DMS 273 (cell line): ENCODE data around the gene KLK5.

ENCODE experiments used
- DNase-seq: peaks from one replicate; lab custom pipeline; 2025; ENCODE audit not compliant: unreplicated experiment; lab: John Stamatoyannopoulos, UW

Gene KLK5

DNA sequence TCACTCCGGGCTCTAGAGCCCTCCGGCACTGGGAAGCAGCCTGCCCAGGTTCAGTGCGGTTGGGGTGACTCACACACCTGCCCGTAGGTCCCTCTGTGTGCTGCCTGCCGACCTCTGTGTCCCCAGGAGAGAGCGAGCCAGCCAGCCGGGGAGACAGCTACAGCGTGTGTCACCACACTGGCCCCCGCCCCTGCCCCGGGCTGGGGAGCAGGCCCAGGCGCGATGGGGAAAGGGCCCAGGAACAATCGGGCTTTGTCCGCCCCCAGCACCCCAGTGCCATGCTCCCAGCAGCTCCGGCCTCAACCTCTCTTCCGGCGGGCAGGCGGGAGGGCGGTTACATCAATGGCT is 16.5 kb upstream of the KLK5 start, which contains the start of gene KLK6:
Gene KLK6 (minus strand): TSS at position 179 of the 348 bp plus-strand sequence. CDS start 1,487 bp downstream, outside the sequence.
- DNase-seq, result no peak

DNA sequence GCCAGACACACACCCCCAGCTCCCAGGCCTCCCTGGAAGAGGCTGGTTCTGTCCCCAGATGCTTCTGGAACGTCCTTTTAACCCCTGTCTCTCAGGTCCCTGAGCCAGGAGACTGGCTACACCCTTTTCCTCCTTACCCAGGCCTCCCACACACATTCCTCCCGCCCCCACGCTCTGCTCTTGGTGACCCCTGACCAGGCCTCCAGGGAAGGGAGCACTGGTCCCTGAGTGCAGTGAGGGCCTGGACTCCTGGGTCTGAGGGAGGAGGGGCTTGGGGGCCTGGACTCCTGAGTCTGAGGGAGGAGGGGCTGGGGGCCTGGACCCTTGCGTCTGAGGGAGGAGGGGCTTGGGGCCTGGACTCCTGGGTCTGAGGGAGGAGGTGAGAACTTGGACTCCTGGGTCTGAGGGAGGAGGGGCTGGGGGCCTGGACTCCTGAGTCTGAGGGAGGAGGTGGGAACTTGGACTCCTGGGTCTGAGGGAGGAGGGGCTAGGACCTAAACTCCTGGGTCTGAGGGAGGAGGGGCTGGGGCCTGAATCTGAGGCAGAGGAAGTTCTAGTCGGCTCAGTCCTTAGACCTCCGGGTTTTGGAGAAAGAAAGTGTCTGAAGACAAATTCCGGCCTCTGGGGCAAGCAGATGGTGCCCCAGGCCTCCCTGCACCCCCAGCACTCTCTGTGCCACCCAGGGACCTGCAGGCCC is 16.0 kb upstream of the KLK5 start:
- DNase-seq, result no peak

DNA sequence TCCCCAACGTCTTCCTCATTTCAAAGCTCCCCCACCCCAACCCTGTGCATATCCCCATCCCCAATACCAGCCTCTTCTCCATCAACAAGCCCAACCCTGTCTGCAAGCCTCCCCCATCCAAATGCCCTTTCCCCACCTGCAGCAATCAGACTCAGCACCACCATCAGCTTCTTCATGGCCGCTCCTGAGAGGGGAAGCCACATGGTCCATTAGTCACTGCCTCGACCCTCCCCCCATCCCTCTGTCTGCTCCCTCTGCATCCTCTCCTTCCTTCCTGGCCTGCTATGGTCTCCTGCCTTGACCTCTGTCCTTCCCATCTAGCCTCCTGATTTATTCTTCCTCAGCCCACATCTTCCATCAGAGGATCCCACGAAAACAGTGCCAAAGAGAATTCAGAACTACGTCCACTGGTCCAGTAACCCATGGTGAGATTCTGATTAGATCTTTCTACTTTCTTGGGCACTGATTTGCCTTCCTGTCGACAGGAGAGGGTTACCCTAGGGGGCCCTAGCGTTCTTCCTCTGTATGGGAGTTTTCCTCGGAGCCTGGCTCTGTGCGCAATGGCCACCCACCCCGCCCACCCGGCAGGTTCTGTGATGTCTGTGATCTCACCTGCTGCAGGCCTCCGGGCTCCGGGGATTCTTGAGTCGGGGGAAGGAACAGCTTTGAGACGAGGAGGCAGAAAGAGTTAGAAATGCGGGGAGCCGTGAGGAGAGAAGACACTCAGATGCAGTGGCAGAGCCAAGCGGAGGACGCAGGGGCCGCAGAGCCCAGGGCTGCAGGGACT is 15.3 kb upstream of the KLK5 start:
- DNase-seq, result no peak

DNA sequence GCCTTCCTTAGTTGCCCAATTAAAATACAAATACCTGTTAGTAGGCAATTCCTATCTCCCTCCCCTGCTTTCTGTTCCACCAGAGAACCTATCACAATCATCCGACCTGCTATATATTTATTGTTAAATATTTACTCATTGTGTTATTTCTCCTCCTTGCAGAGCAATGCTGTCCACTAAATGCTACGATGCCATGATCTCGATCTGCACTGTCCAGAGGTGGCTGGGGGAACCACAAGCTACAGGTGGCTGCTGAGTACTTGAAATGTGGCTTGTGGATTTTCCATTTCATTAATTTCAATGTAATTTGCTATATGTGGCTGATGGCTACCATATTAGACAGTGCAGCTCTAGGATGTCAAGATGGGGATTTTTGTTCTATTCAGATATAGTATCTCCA is 11.4 kb upstream of the KLK5 start:
- DNase-seq, result no peak

- DNase-seq, result no peak
These were observed 10.5 kb upstream of the KLK5 start for GRCh38 chr19:50963381-50963780.

- no peak for DNase-seq
These were observed 9.4 kb upstream of the KLK5 start for GRCh38 chr19:50962245-50962644.

GRCh38 chr19:50959731-50960500 is 7.1 kb upstream of the KLK5 start:
- peak; percentile 16 for DNase-seq

- no peak for DNase-seq
These were observed 4.7 kb upstream of the KLK5 start for GRCh38 chr19:50957587-50957986.

- no peak for DNase-seq
These were observed 3.0 kb downstream of the KLK5 start for GRCh38 chr19:50949861-50950260.

- DNase-seq, result no peak
These were observed 5.7 kb downstream of the KLK5 start for GRCh38 chr19:50947123-50947522.

- DNase-seq, result no peak
These were observed 8.0 kb downstream of the KLK5 start for GRCh38 chr19:50944795-50945194.

GRCh38 chr19:50943074-50943828 is 9.6 kb downstream of the KLK5 start:
- no peak for DNase-seq

DNA sequence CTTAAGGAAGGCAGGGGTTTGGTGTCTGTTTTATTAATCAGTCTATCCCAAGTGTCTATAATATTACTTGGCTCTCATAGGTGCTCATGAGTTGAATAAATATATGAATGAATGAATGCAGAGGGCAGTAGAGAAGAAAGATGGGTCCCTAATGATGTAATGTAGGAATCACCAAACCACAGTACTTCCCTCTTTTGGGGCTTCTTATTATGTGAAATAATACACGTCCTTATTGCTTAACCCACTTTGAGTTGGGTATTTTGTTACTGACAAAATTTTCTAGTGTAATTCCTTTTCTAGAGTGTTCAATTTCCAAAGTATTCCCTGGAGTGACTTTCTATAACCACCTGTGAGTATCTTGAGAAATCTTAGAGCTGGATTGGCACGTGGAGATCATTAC is 13.2 kb downstream of the KLK5 start:
- DNase-seq, result no peak

DNA sequence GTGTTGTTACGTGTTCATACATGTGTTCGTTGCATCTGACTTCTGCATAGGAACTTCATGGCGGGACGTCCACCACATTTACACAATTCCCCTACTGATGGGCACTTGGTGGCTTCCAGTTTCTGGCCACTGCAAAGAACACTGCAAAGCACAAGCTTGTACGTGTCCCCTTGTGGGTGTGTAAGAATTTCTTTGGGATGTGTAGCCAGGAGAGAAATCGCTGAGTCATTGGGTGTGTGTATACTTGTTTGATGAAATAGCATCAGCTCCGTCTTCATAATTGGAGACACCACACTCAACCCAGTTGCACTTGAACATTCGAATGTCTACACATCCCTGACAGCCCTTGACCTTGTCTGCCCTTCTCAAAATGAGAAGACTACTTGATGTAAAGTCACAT is 19.2 kb downstream of the KLK5 start:
- DNase-seq, result no peak

GRCh38 chr19:50932690-50933083 is 20.2 kb downstream of the KLK5 start:
- DNase-seq, result no peak

GRCh38 chr19:50932018-50932689 is 20.7 kb downstream of the KLK5 start:
- DNase-seq, result no peak

DNA sequence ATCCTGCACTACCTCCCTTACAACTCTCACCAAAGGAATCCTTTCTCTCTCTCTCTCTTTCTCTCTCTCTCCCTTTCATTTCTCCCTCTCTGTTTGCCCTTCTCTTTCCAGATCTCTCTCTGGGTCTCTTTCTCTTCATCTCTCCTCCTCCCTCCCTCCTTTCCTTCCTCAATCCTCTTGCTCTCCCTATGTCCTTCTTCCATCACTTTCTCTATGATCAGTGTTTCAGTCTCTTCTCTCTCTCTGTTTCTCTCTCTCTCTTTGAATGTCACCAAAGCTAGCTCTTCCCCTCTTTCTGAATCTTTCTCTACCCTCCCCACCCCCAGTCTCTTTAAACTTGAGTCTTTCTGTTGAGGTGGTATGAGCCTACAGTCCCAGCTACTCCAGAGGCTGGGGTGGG is 21.8 kb downstream of the KLK5 start:
- no peak for DNase-seq

DNA sequence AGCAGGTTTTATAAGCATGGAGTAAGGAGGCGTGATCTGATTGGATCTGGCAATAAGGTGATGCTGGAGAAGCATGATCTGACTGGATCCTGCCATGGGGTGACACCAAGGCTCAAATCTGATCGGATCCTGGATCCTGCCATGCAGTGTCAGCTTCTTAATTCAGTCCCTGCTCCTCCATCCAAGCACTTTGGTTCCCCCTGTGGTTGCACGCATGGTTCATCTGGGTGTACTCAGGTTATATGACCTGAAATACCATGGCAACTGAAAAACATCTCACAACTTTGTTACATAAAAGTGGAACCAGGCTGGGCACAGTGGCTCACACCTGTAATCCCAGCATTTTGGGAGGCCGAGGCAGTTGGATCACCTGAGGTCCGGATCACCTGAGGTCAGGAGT is 24.0 kb downstream of the KLK5 start:
- DNase-seq, result peak; percentile 20

DNA sequence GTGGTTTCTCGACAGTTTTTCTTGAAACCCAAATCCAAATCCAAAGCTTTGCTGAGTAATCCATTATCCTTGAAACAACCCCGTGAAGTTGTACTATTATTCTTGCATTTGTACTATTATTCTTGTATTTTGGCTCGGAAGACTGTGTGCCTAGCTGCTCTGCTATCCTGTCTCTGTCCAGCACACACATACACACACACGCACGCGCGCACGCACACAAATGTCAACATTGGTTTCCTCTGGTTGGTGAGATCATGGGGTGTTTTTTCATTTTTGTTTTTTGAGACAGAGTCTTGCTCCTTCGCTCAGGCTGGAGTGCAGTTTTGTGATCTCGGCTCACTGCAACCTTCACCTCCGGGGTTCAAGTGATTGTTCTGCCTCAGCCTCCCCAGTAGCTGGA is 26.7 kb downstream of the KLK5 start:
- DNase-seq, result no peak

DNA sequence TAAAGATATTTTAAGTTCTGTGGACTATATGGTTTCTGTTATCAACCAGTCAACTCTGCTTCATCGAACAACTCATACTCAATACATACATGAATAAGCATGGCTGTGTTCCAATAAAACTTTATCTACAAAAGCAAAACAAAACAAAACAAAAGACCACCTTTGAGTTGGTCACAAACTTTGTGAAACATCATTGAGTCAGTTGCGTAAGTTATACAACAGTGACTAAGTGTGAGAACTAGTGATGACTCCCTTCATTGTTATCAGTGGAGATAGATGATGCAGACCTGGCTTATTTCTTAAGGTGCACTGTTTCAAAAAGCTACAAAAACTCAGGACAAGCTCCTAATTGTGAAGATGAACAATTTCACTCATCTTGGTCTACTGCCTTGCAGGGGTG is 27.1 kb downstream of the KLK5 start:
- no peak for DNase-seq

GRCh38 chr19:50924586-50924985 is 28.3 kb downstream of the KLK5 start:
- DNase-seq, result no peak
